ENCODE data around the gene LANCL1.
"Not testable (repeated sequence)": the region's sequence is repeated elsewhere in the genome, so short reads cannot be mapped to it uniquely, and the experiment has no call there.

LANCL1 gene

DNA sequence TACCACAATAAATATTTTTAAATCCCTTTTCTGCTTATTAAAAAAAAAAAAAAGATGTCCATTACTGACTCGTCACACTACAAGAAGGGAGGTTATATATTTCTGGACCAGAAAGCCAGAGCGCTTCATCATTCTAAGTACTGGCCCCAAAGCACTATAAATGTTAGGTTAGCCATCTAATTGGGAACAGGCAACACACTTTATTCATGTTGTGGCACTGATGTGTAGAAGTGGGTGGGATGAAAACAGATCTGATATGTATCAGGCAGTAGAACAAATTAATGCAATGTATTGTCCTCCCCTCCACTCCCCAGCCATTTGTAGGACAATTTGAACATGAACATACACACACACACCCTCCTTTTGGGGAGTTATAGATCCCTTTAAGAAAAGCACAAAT lies 24.4 kb downstream of the LANCL1 start:
- no peak for DNase-seq (ENCODE audit: low spot score)
- TF ChIP-seq, protein P1, sequence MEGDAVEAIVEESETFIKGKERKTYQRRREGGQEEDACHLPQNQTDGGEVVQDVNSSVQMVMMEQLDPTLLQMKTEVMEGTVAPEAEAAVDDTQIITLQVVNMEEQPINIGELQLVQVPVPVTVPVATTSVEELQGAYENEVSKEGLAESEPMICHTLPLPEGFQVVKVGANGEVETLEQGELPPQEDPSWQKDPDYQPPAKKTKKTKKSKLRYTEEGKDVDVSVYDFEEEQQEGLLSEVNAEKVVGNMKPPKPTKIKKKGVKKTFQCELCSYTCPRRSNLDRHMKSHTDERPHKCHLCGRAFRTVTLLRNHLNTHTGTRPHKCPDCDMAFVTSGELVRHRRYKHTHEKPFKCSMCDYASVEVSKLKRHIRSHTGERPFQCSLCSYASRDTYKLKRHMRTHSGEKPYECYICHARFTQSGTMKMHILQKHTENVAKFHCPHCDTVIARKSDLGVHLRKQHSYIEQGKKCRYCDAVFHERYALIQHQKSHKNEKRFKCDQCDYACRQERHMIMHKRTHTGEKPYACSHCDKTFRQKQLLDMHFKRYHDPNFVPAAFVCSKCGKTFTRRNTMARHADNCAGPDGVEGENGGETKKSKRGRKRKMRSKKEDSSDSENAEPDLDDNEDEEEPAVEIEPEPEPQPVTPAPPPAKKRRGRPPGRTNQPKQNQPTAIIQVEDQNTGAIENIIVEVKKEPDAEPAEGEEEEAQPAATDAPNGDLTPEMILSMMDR (IDR thresholded peaks at IDR 0.05; ENCODE audit: borderline replicate concordance, control extremely low read depth, extremely low read depth, insufficient read depth, missing control alignments) = no peak
- in situ Hi-C loops (cut with MboI; ENCODE audit: low sequenced_read_pairs, unreplicated experiment) = no loop called here

DNA sequence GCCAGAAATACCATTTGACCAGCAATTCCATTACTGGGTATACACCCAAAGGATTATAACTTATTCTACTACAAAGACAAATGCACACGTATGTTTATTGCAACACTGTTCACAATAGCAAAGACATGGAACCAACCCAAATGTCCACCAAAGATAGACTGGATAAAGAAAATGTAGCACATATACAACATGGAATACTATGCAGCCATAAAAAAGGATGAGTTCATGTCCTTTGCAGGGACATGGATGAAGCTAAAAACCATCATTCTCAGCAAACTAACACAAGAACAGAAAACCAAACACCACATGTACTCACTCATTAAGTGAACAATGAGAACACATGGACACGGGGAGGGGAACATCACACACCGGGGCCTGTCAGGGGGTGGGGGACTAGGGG lies 25.6 kb downstream of the LANCL1 start:
- in situ Hi-C loops (cut with MboI; ENCODE audit: low sequenced_read_pairs, unreplicated experiment) = not testable (repeated sequence)

DNA sequence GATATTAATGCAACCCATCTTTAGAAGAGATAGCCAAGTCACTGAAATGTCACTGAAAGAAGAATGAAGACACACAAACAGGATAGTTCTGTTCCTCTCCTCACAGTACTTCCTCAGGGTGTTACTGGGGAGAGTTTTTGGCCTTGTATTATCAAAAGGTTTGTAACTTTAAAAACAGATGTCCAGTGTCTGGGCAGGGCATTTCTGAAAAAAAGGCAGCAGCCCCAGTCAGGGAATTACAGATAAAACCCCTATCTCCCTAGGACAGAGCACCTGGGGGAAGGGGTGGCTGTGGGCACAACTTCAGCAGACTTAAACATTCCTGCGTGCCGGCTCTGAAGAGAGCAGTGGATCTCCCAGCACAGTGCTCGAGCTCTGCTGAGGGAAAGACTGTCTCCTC lies 30.8 kb downstream of the LANCL1 start:
- in situ Hi-C loops (cut with MboI; ENCODE audit: low sequenced_read_pairs, unreplicated experiment) = no loop called here
- TF ChIP-seq, protein P1 (IDR thresholded peaks at IDR 0.05; ENCODE audit: borderline replicate concordance, control extremely low read depth, extremely low read depth, insufficient read depth, missing control alignments) = no peak
- no peak for DNase-seq (ENCODE audit: low spot score)

More for the DNA sequence above, 25.6 kb downstream of the LANCL1 start:
- DNase-seq (ENCODE audit: low spot score) = not testable (repeated sequence)

DNA sequence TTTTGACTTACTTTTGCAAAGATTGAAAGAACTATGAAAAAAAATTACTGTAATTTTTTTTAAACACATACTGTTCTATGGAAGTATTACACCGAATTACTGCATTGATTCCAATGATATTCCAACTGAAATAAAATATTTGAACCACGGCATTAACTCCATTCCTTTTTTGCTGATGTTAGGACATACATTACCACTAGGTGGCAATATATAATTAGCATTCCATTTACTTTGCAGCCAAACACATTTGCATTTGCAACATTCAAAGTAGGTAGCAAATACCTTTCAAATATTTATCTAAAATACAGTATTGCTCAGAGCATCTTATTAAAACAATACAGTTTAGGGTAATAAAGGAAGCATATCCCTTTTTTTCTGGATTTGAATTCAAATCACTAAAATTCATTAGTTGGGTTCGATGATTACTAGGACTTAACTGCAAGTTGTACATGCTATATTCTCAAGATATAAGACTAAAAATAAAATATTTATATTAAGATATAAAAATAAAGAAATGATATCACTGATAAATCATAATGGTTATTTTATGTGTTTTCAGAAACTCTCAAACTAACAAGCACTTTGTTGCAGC lies 31.3 kb downstream of the LANCL1 start:
- peak; percentile 27 for DNase-seq (ENCODE audit: low spot score)
- in situ Hi-C loops (cut with MboI; ENCODE audit: low sequenced_read_pairs, unreplicated experiment) = no loop called here
- TF ChIP-seq, protein P1 (IDR thresholded peaks at IDR 0.05; ENCODE audit: borderline replicate concordance, control extremely low read depth, extremely low read depth, insufficient read depth, missing control alignments) = peak; percentile 59

DNA sequence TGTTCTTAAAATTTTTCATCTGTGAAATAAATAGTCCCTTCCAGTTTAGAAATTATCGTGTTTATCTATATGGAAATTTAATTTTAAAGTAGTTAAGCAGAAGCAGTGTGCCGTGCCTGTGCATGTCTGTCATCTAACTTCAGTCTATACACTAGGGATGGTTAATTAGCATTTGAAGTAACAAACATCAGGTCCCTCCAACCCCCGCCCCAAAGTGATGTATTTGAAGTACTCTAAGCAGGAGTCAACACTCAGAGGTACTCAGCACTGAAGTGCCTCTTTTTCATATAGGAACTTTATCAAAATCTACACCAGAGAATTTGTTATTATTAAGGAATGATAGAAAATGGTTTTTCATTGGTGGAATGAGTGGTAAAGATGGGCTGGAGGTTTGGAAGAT lies 33.0 kb downstream of the LANCL1 start:
- TF ChIP-seq, protein P1 (IDR thresholded peaks at IDR 0.05; ENCODE audit: borderline replicate concordance, control extremely low read depth, extremely low read depth, insufficient read depth, missing control alignments) = no peak
- in situ Hi-C loops (cut with MboI; ENCODE audit: low sequenced_read_pairs, unreplicated experiment) = no loop called here
- no peak for DNase-seq (ENCODE audit: low spot score)

DNA sequence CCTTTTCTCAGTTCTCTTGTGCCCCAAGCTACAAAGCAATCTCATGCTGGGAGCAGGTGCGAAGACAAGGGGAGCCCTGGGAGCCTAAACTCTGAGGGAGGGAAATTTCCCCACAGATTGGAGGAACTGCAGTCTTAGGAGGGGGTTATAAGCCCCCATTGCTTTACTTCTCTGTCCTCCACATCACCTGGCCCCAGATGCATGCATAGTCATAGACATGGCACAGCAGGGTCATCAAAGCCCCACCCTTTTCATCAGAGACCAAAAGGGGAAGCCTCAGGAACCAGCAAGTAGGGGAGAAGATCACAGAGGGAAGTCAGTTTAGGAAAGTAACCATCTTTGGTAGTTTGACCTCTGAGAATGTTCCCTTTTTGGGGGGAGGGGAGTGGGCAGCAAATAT lies 33.7 kb downstream of the LANCL1 start:
- no peak for DNase-seq (ENCODE audit: low spot score)
- in situ Hi-C loops (cut with MboI; ENCODE audit: low sequenced_read_pairs, unreplicated experiment) = no loop called here
- TF ChIP-seq, protein P1 (IDR thresholded peaks at IDR 0.05; ENCODE audit: borderline replicate concordance, control extremely low read depth, extremely low read depth, insufficient read depth, missing control alignments) = no peak

DNA sequence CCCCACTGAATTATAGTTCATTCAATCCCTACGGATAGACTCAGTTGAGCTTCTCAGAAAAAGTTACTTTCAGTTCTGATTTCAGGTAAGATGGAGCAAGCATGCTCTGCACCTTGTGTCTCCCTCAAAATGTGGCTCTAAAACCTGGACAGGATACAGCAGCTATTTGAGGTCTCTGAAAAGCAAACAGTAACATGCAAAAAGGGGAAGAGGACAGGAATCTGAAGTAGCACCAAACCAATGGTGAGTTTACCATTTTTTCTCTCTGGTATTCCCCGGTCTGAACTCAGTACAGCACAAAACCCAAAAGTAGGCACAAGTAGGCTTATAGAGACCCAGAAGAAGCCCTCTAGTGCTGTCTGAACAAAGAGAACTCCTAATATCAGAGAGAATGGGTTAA lies 34.1 kb downstream of the LANCL1 start:
- TF ChIP-seq, protein P1 (IDR thresholded peaks at IDR 0.05; ENCODE audit: borderline replicate concordance, control extremely low read depth, extremely low read depth, insufficient read depth, missing control alignments) = no peak
- in situ Hi-C loops (cut with MboI; ENCODE audit: low sequenced_read_pairs, unreplicated experiment) = no loop called here

More for the DNA sequence above, 34.1 kb downstream of the LANCL1 start:
- DNase-seq (ENCODE audit: low spot score) = no peak
